ENCODE data around the gene ANKRD63.

The ANKRD63 gene

GRCh38 chr15:40252141-40252437 is 30.8 kb downstream of the ANKRD63 start:
- peak overlapping the region; percentile 41; the same call in 1 of the 2 replicates for H3K9ac ChIP-seq (ENCODE audit: low read depth, low read length)
- H3K36me3 ChIP-seq (ENCODE audit: insufficient read depth, low read depth, low read length), result no peaks in the 10 kb centered on the region
- no peaks in the 10 kb centered on the region for H3K4me1 ChIP-seq (ENCODE audit: insufficient read depth, low read length)
- no peaks in the 10 kb centered on the region for H3K9me3 ChIP-seq (ENCODE audit: insufficient read depth, low read depth, low read length)
- peak overlapping the region; percentile 71; the same call in 1 of the 2 replicates for H3K4me3 ChIP-seq (ENCODE audit: low read length)
- H3K27me3 ChIP-seq (ENCODE audit: insufficient read depth, low read length), result peaks cover 56% of the 10 kb centered on the region
- no peak overlapping the region for H3K27ac ChIP-seq (ENCODE audit: low read length)

- Histone ChIP-seq H3K9me3 (ENCODE audit: insufficient read depth, low read depth, low read length) (no peaks in the 10 kb centered on the region), H3K27ac (ENCODE audit: low read length) (no peak overlapping the region), H3K4me3 (ENCODE audit: low read length) (peak overlapping the region; percentile 71; the same call in 1 of the 2 replicates), H3K4me1 (ENCODE audit: insufficient read depth, low read length) (no peaks in the 10 kb centered on the region), H3K27me3 (ENCODE audit: insufficient read depth, low read length) (peaks cover 56% of the 10 kb centered on the region), H3K36me3 (ENCODE audit: insufficient read depth, low read depth, low read length) (no peaks in the 10 kb centered on the region), H3K9ac (ENCODE audit: low read depth, low read length) (no peak overlapping the region; the same call in 1 of the 2 replicates)
Observed at GRCh38 chr15:40251486-40252140, 31.3 kb downstream of the ANKRD63 start.

GRCh38 chr15:40250771-40251483 is 31.9 kb downstream of the ANKRD63 start:
- peaks cover 56% of the 10 kb centered on the region for H3K27me3 ChIP-seq (ENCODE audit: insufficient read depth, low read length)
- H3K9me3 ChIP-seq (ENCODE audit: insufficient read depth, low read depth, low read length), result no peaks in the 10 kb centered on the region
- H3K9ac ChIP-seq (ENCODE audit: low read depth, low read length), result no peak overlapping the region
- H3K4me1 ChIP-seq (ENCODE audit: insufficient read depth, low read length), result no peaks in the 10 kb centered on the region
- H3K4me3 ChIP-seq (ENCODE audit: low read length), result no peak overlapping the region
- H3K36me3 ChIP-seq (ENCODE audit: insufficient read depth, low read depth, low read length), result no peaks in the 10 kb centered on the region
- no peak overlapping the region for H3K27ac ChIP-seq (ENCODE audit: low read length)

GRCh38 chr15:40250304-40250656 is 32.6 kb downstream of the ANKRD63 start:
- no peak overlapping the region for H3K27ac ChIP-seq (ENCODE audit: low read length)
- H3K4me1 ChIP-seq (ENCODE audit: insufficient read depth, low read length), result no peaks in the 10 kb centered on the region
- peaks cover 55% of the 10 kb centered on the region for H3K27me3 ChIP-seq (ENCODE audit: insufficient read depth, low read length)
- H3K9me3 ChIP-seq (ENCODE audit: insufficient read depth, low read depth, low read length), result no peaks in the 10 kb centered on the region
- H3K9ac ChIP-seq (ENCODE audit: low read depth, low read length), result no peak overlapping the region
- no peak overlapping the region for H3K4me3 ChIP-seq (ENCODE audit: low read length)
- H3K36me3 ChIP-seq (ENCODE audit: insufficient read depth, low read depth, low read length), result no peaks in the 10 kb centered on the region

GRCh38 chr15:40249477-40250303 is 33.2 kb downstream of the ANKRD63 start:
- no peaks in the 10 kb centered on the region for H3K36me3 ChIP-seq (ENCODE audit: insufficient read depth, low read depth, low read length)
- H3K4me1 ChIP-seq (ENCODE audit: insufficient read depth, low read length), result 0 out of 2 replicates have a peak, but pooled peaks cover 4% of the 10 kb centered on the region
- no peak overlapping the region for H3K27ac ChIP-seq (ENCODE audit: low read length)
- H3K27me3 ChIP-seq (ENCODE audit: insufficient read depth, low read length), result peaks cover 49% of the 10 kb centered on the region
- no peak overlapping the region for H3K4me3 ChIP-seq (ENCODE audit: low read length)
- no peaks in the 10 kb centered on the region for H3K9me3 ChIP-seq (ENCODE audit: insufficient read depth, low read depth, low read length)
- H3K9ac ChIP-seq (ENCODE audit: low read depth, low read length), result no peak overlapping the region

GRCh38 chr15:40248006-40248783 is 34.7 kb downstream of the ANKRD63 start:
- H3K4me1 ChIP-seq (ENCODE audit: insufficient read depth, low read length), result 0 out of 2 replicates have a peak, but pooled peaks cover 4% of the 10 kb centered on the region
- no peaks in the 10 kb centered on the region for H3K36me3 ChIP-seq (ENCODE audit: insufficient read depth, low read depth, low read length)
- H3K27me3 ChIP-seq (ENCODE audit: insufficient read depth, low read length), result peaks cover 34% of the 10 kb centered on the region

GRCh38 chr15:40247406-40247971 is 35.4 kb downstream of the ANKRD63 start:
- Histone ChIP-seq H3K27ac (ENCODE audit: low read length) (no peak overlapping the region), H3K27me3 (ENCODE audit: insufficient read depth, low read length) (peaks cover 27% of the 10 kb centered on the region), H3K9ac (ENCODE audit: low read depth, low read length) (no peak overlapping the region), H3K4me3 (ENCODE audit: low read length) (no peak overlapping the region), H3K9me3 (ENCODE audit: insufficient read depth, low read depth, low read length) (no peaks in the 10 kb centered on the region), H3K36me3 (ENCODE audit: insufficient read depth, low read depth, low read length) (no peaks in the 10 kb centered on the region), H3K4me1 (ENCODE audit: insufficient read depth, low read length) (0 out of 2 replicates have a peak, but pooled peaks cover 4% of the 10 kb centered on the region)

More at GRCh38 chr15:40248006-40248783, 34.7 kb downstream of the ANKRD63 start:
- Histone ChIP-seq H3K27ac (ENCODE audit: low read length) (no peak overlapping the region), H3K9ac (ENCODE audit: low read depth, low read length) (no peak overlapping the region), H3K4me3 (ENCODE audit: low read length) (no peak overlapping the region), H3K9me3 (ENCODE audit: insufficient read depth, low read depth, low read length) (no peaks in the 10 kb centered on the region)

GRCh38 chr15:40246496-40247280 is 36.2 kb downstream of the ANKRD63 start:
- H3K9me3 ChIP-seq (ENCODE audit: insufficient read depth, low read depth, low read length), result no peaks in the 10 kb centered on the region
- no peak overlapping the region for H3K9ac ChIP-seq (ENCODE audit: low read depth, low read length)

GRCh38 chr15:40245666-40246450 is 37.0 kb downstream of the ANKRD63 start:
- H3K9ac ChIP-seq (ENCODE audit: low read depth, low read length), result no peak overlapping the region
- no peaks in the 10 kb centered on the region for H3K9me3 ChIP-seq (ENCODE audit: insufficient read depth, low read depth, low read length)
- no peak overlapping the region for H3K27ac ChIP-seq (ENCODE audit: low read length)
- no peak overlapping the region for H3K4me3 ChIP-seq (ENCODE audit: low read length)
- H3K4me1 ChIP-seq (ENCODE audit: insufficient read depth, low read length), result 0 out of 2 replicates have a peak, but pooled peaks cover 4% of the 10 kb centered on the region
- peaks cover 10% of the 10 kb centered on the region for H3K27me3 ChIP-seq (ENCODE audit: insufficient read depth, low read length)
- no peaks in the 10 kb centered on the region for H3K36me3 ChIP-seq (ENCODE audit: insufficient read depth, low read depth, low read length)

More at GRCh38 chr15:40246496-40247280, 36.2 kb downstream of the ANKRD63 start:
- Histone ChIP-seq H3K27ac (ENCODE audit: low read length) (no peak overlapping the region), H3K4me3 (ENCODE audit: low read length) (no peak overlapping the region), H3K27me3 (ENCODE audit: insufficient read depth, low read length) (peaks cover 19% of the 10 kb centered on the region), H3K4me1 (ENCODE audit: insufficient read depth, low read length) (0 out of 2 replicates have a peak, but pooled peaks cover 4% of the 10 kb centered on the region), H3K36me3 (ENCODE audit: insufficient read depth, low read depth, low read length) (no peaks in the 10 kb centered on the region)

Measured in iPS-20b (cell line).